Measurements from ENCODE around the gene SASS6.

- no peak for TF ChIP-seq ZNF18 (tag by site-specific recombination; IDR thresholded peaks at IDR 0.05)
- no peak for TF ChIP-seq YY1 (tag by site-specific recombination; IDR thresholded peaks at IDR 0.05)
Observed at GRCh38 chr1:100090471-100090870, 42.3 kb downstream of the SASS6 start.

Data from HEK293 (cell line).